Ovary (tissue), 3 donors: ENCODE measurements around the gene B4GALT5.
"Not testable (repeated sequence)": the region's sequence is repeated elsewhere in the genome, so short reads cannot be mapped to it uniquely, and the experiment has no call there.

Experiments
- CTCF ChIP-seq, 3 donors: fragments of 450-650 bp in 2 of 3; fragments of 200-600 bp in 1 of 3; IDR thresholded peaks; one replicate each; pipeline versions ENCODE4 v1.5.1 to v1.8.0; 2016 to 2022; ENCODE audit warnings: antibody characterized with exemption in 3 of 3, mild to moderate bottlenecking in 1 of 3
- EP300 ChIP-seq: sonication (generic); formaldehyde crosslinking; IDR thresholded peaks from one replicate; pipeline ENCODE4 v1.6.1; 2017; ENCODE audit warnings: antibody characterized with exemption
- POLR2A ChIP-seq: fragments of 450-650 bp; IDR thresholded peaks from one replicate; pipeline ENCODE4 v1.6.1; 2017; ENCODE audit warnings: antibody characterized with exemption, mild to moderate bottlenecking, moderate library complexity
- donor health status: DM: no; HTN: no; CAD: no.

- TF ChIP-seq CTCF (IDR thresholded peaks at IDR 0.05); POLR2A; EP300: not testable (repeated sequence)
Measured at GRCh38 chr20:49725224-49725606, 11.5 kb upstream of the B4GALT5 start.
